Neutrophil (primary cell): ENCODE data around the gene DHRS13.
A peak's percentile ranks its signal among the peaks of the same experiment; 100 is the strongest.
"Not testable (repeated sequence)": the region's sequence is repeated elsewhere in the genome, so short reads cannot be mapped to it uniquely, and the experiment has no call there.

Experiments used
- H3K27ac ChIP-seq: fragments of 200-600 bp; sonication (generic); 2 replicates; pipeline ENCODE4 v1.5.1; 2016; ENCODE audit warnings: mild to moderate bottlenecking, moderate library complexity
- H3K27me3 ChIP-seq: fragments of 200-600 bp; sonication (generic); 2 replicates; pipeline ENCODE4 v1.6.0; 2016; ENCODE audit warnings: mild to moderate bottlenecking
- H3K36me3 ChIP-seq: fragments of 200-600 bp; sonication (generic); 2 replicates; pipeline ENCODE4 v1.5.1; 2017
- H3K4me1 ChIP-seq, 2 experiments: fragments of 200-600 bp in 1 of 2; sonication (generic) in 1 of 2; 1 replicate in 1 of 2; 2 replicates in 1 of 2; pipeline versions ENCODE4 v1.5.1 to v1.6.1; 2013 to 2016; ENCODE audit warnings: low read depth in 1 of 2, low read length in 1 of 2, mild to moderate bottlenecking in 1 of 2, moderate library complexity in 1 of 2; ENCODE audit not compliant: control insufficient read depth in 1 of 2, insufficient read depth in 1 of 2
- H3K4me3 ChIP-seq, 2 experiments: fragments of 200-600 bp in 1 of 2; sonication (generic) in 1 of 2; 1 replicate in 1 of 2; 2 replicates in 1 of 2; pipeline ENCODE4 v1.5.1; 2013 to 2016; ENCODE audit warnings: low read depth in 1 of 2, low read length in 1 of 2, mild to moderate bottlenecking in 1 of 2, moderate library complexity in 1 of 2
- H3K9me3 ChIP-seq: fragments of 200-600 bp; sonication (generic); 2 replicates; pipeline ENCODE4 v1.5.1; 2016
- CTCF ChIP-seq: fragments of 200-600 bp; sonication (generic); IDR thresholded peaks from 2 replicates; pipeline ENCODE4 v1.5.1; 2016; ENCODE audit warnings: antibody characterized with exemption

DHRS13 gene

GRCh38 chr17:28896884-28897768 is 5.8 kb downstream of the DHRS13 start, which contains the start of gene FLOT2:
TSS of gene FLOT2 (minus strand) at chr17:28897733. CDS start at chr17:28897574, 159 bp downstream.
- Histone ChIP-seq H3K4me1 (peaks cover 84 to 91% of the 10 kb centered on the region in 2 experiments), H3K36me3 (peaks cover 18% of the 10 kb centered on the region)

GRCh38 chr17:28896491-28896883 is 6.4 kb downstream of the DHRS13 start:
- peak overlapping the region; percentile 98 for H3K27ac ChIP-seq
- H3K36me3 ChIP-seq: peaks cover 23% of the 10 kb centered on the region
- no peaks in the 10 kb centered on the region for H3K9me3 ChIP-seq
- no peak for TF ChIP-seq CTCF
- peak overlapping the region; percentile 92 to 94 for H3K4me3 ChIP-seq
- H3K27me3 ChIP-seq: no peaks in the 10 kb centered on the region
- peaks cover 84 to 91% of the 10 kb centered on the region in 2 experiments for H3K4me1 ChIP-seq

More at GRCh38 chr17:28896884-28897768, 5.8 kb downstream of the DHRS13 start, which contains the start of gene FLOT2:
- TF ChIP-seq CTCF: peak; percentile 39
- H3K4me3 ChIP-seq: peak within 1 kb of the TSS; percentile 92 to 94
- H3K9me3 ChIP-seq: no peaks in the 10 kb centered on the region
- H3K27ac ChIP-seq: peak within 1 kb of the TSS; percentile 98
- no peaks in the 10 kb centered on the region for H3K27me3 ChIP-seq

GRCh38 chr17:28895794-28896447 is 7.0 kb downstream of the DHRS13 start:
- Histone ChIP-seq H3K4me1 (peaks cover 78 to 91% of the 10 kb centered on the region in 2 experiments), H3K27ac (peak overlapping the region; percentile 98), H3K4me3 (peak overlapping the region; percentile 92 to 94), H3K36me3 (peaks cover 27% of the 10 kb centered on the region), H3K9me3 (no peaks in the 10 kb centered on the region), H3K27me3 (no peaks in the 10 kb centered on the region)
- TF ChIP-seq CTCF: no peak

- peaks cover 68 to 87% of the 10 kb centered on the region in 2 experiments for H3K4me1 ChIP-seq
- peak overlapping the region; percentile 98 for H3K27ac ChIP-seq
Measured at GRCh38 chr17:28893248-28894183, 9.4 kb downstream of the DHRS13 start.

GRCh38 chr17:28892024-28892423 is 10.9 kb downstream of the DHRS13 start:
- Histone ChIP-seq H3K27ac (peak overlapping the region; percentile 98), H3K9me3 (no peaks in the 10 kb centered on the region), H3K36me3 (peaks cover 39% of the 10 kb centered on the region), H3K4me1 (peaks cover 59 to 81% of the 10 kb centered on the region in 2 experiments), H3K27me3 (no peaks in the 10 kb centered on the region), H3K4me3 (peak overlapping the region in 1 of 2 experiments; percentile 94)
- no peak for TF ChIP-seq CTCF

More at GRCh38 chr17:28893248-28894183, 9.4 kb downstream of the DHRS13 start:
- H3K27me3 ChIP-seq, H3K9me3 ChIP-seq: not testable (repeated sequence)
- Histone ChIP-seq H3K36me3 (peaks cover 30% of the 10 kb centered on the region), H3K4me3 (peak overlapping the region; percentile 92 to 94)
